Calu3 (cell line): ENCODE measurements around the gene KRTAP13-4. TPM values are rescaled to one million over a fixed set of nuclear protein-coding genes. Genes with fewer than 3 reads are reported as not detected.

Source experiments
- BruUV-seq: library from RNA; stranded (reverse); fragments of 400-500 nt; replicated peaks from 2 replicates; lab custom pipeline; 2021; lab: Mats Ljungman, UMichigan
- CTCF ChIA-PET: fragments of 300-600 bp; sonication (Branson Sonifier 250); formaldehyde crosslinking; loops from one replicate; lab custom pipeline; 2022; ENCODE audit warnings: antibody characterized with exemption; lab: Charles Lee
- DNase-seq: peaks from one replicate; pipeline ENCODE4 v3.0.0; 2022
- H3K27ac Mint-ChIP-seq: one replicate; pipeline ENCODE4 v1.8.0; 2022; ENCODE audit warnings: mixed read lengths; ENCODE audit not compliant: unreplicated experiment
- H3K27me3 Mint-ChIP-seq: one replicate; pipeline ENCODE4 v1.8.0; 2022; ENCODE audit warnings: mixed read lengths; ENCODE audit not compliant: unreplicated experiment
- H3K36me3 Mint-ChIP-seq: one replicate; pipeline ENCODE4 v1.8.0; 2022; ENCODE audit warnings: mild to moderate bottlenecking, moderate library complexity, mixed read lengths; ENCODE audit not compliant: insufficient read depth, unreplicated experiment
- H3K4me1 Mint-ChIP-seq: one replicate; pipeline ENCODE4 v1.8.0; 2022; ENCODE audit warnings: mild to moderate bottlenecking, low read depth, mixed read lengths; ENCODE audit not compliant: unreplicated experiment
- H3K4me3 Mint-ChIP-seq: one replicate; pipeline ENCODE4 v1.8.0; 2022; ENCODE audit warnings: mild to moderate bottlenecking, low read depth, moderate library complexity, mixed read lengths; ENCODE audit not compliant: unreplicated experiment
- H3K9me3 Mint-ChIP-seq: one replicate; pipeline ENCODE4 v1.8.0; 2022; ENCODE audit warnings: low read depth, mixed read lengths; ENCODE audit not compliant: unreplicated experiment
- intact Hi-C: fragments of 100-400 bp; cut with micrococcal nuclease; formaldehyde crosslinking; loops from one replicate; pipeline ENCODE4 v1.10.0; 2022; ENCODE audit not compliant: unreplicated experiment
- total RNA-seq: library from RNA; stranded (reverse); gene quantifications from 2 replicates; pipeline ENCODE4 v1.2.3, GENCODE V29; 2022
- TF ChIP-seq, protein P1 (sequence below): fragments of 200-600 bp; IDR thresholded peaks from one replicate; pipeline ENCODE4 v1.8.0; 2022; ENCODE audit warnings: antibody characterized with exemption; ENCODE audit not compliant: unreplicated experiment

Gene KRTAP13-4
- total RNA-seq, 1 experiment from 2014 or later: not detected

DNA sequence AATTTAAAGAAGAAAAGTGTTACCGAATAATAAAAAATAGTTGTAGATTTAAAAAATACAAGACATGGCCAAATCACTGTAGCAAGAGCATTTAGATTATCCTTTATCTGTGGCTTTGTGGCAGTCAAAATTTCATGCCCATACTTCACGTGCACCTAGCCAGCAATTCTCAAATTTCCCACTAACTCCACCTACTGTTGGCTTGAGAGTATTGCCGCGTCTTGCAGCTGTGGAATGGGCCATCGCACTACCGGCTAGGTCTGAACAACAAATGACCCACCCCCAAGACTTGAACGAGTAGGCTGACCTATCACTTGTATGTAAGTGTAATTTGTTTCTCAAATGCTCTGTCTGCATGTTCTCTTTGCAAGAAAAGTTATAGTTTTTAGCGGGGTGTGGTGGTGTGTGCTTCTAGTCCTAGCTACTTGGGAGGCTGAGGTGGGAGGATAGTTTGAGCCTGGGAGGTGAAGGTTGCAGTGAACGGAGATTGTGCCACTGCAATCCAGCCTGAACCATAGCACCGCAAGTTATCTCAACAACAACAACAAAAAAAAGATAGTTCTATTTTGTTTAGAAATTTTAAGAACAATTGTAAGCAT is 4.1 kb downstream of the KRTAP13-4 start:
- TF ChIP-seq, protein P1, sequence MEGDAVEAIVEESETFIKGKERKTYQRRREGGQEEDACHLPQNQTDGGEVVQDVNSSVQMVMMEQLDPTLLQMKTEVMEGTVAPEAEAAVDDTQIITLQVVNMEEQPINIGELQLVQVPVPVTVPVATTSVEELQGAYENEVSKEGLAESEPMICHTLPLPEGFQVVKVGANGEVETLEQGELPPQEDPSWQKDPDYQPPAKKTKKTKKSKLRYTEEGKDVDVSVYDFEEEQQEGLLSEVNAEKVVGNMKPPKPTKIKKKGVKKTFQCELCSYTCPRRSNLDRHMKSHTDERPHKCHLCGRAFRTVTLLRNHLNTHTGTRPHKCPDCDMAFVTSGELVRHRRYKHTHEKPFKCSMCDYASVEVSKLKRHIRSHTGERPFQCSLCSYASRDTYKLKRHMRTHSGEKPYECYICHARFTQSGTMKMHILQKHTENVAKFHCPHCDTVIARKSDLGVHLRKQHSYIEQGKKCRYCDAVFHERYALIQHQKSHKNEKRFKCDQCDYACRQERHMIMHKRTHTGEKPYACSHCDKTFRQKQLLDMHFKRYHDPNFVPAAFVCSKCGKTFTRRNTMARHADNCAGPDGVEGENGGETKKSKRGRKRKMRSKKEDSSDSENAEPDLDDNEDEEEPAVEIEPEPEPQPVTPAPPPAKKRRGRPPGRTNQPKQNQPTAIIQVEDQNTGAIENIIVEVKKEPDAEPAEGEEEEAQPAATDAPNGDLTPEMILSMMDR: peak; percentile 41
- CTCF ChIA-PET: no interaction called here
- Mint-ChIP-seq H3K27ac (no peak overlapping the region), H3K9me3 (no peaks in the 10 kb centered on the region), H3K36me3 (no peaks in the 10 kb centered on the region), H3K4me1 (no peaks in the 10 kb centered on the region), H3K4me3 (no peak overlapping the region), H3K27me3 (no peaks in the 10 kb centered on the region)
- intact Hi-C loops: no loop called here
- no TSS peak for BruUV-seq
- peak; percentile 21 for DNase-seq

DNA sequence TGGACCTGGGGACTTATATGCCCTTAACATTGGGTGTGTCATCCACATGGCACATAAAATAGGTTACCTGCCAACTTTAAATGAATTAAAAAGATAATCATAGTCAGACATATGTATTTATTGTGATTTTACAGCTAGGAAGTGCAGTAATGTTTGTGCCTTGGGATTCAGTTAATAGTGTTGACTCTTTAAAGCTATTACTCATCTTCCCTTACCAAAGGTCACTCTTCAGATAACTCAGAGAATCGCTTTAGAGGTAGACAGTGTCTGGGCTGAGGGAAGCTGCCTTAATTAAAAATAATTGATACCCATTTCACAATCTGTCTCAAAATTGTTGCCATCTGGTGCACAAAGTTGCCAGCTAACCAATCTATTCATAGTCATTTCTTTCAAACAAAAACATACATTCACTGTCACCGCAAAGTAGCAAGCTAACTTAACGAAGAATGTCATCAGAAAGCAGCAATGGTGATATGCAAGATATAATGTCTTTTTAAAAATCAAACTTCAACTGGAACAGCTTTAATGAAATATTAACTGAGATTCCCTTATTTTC is 7.1 kb downstream of the KRTAP13-4 start:
- intact Hi-C loops: no loop called here
- BruUV-seq: no TSS peak
- H3K9me3 Mint-ChIP-seq: peaks cover 4% of the 10 kb centered on the region
- no peaks in the 10 kb centered on the region for H3K4me1 Mint-ChIP-seq
- DNase-seq: no peak
- CTCF ChIA-PET: no interaction called here
- TF ChIP-seq, protein P1: no peak
- no peaks in the 10 kb centered on the region for H3K36me3 Mint-ChIP-seq
- H3K27me3 Mint-ChIP-seq: no peaks in the 10 kb centered on the region
- no peak overlapping the region for H3K4me3 Mint-ChIP-seq
- H3K27ac Mint-ChIP-seq: no peak overlapping the region

DNA sequence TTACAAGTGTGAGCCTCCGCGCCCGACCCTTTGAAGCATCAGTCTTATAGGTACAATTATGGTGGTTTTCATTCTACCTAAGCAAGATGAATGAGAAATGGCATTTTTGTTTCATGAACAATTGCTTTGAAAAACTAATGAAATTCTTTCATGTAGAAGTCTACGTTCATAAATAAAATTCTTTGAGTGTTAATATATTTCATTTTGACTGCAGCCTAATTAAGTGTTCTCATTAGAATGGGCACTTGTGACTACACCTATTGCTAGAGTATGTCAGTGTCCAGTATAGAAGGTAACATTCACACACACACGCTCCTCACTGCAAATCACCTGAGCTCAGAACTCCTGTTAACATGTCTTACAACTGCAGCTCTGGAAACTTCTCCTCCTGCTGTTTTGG is 10.0 kb downstream of the KRTAP13-4 start, which contains the start of gene KRTAP15-1:
TSS of gene KRTAP15-1 (plus strand) at position 301 of the 400 bp plus-strand sequence. CDS start at position 354, 53 bp downstream.
- no peak within 1 kb of the TSS for H3K4me3 Mint-ChIP-seq
- H3K9me3 Mint-ChIP-seq: peaks cover 4% of the 10 kb centered on the region
- intact Hi-C loops: no loop called here
- CTCF ChIA-PET: no interaction called here
- no TSS peak for BruUV-seq
- no peaks in the 10 kb centered on the region for H3K27me3 Mint-ChIP-seq
- H3K27ac Mint-ChIP-seq: no peak within 1 kb of the TSS
- TF ChIP-seq, protein P1: no peak
- DNase-seq: no peak
- H3K36me3 Mint-ChIP-seq: no peaks in the 10 kb centered on the region
- H3K4me1 Mint-ChIP-seq: no peaks in the 10 kb centered on the region

DNA sequence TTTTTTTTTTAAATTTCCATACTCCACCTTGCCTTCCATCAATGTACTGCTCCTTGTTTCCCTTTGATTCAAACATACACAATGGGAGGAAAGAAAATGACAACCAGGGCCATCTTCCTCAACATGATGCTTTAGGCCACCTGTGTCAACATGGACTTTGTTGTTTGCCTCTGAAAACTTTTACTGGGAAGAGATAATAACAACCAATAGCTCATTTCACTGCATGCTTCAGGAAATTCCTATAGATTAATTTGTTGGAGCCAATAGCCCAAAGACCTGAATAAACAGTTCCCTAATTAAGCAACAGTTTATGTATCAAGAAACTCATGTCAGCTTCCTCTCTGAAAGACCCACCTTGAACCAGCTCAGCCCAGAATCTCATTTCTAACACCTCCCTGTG is 13.2 kb downstream of the KRTAP13-4 start:
- CTCF ChIA-PET: no interaction called here
- Mint-ChIP-seq H3K4me1 (no peaks in the 10 kb centered on the region), H3K4me3 (no peak overlapping the region), H3K27ac (no peak overlapping the region), H3K27me3 (no peaks in the 10 kb centered on the region), H3K36me3 (no peaks in the 10 kb centered on the region), H3K9me3 (peaks cover 4% of the 10 kb centered on the region)
- intact Hi-C loops: no loop called here
- TF ChIP-seq, protein P1: no peak
- DNase-seq: no peak
- no TSS peak for BruUV-seq
